Activated T-cell treated with anti-CD3 and anti-CD28 coated beads for 1 hour (primary cell): ENCODE measurements around the gene RGS10.

Experiments used
- DNase-seq: peaks from one replicate; pipeline ENCODE4 v3.0.0-alpha.2; 2020; ENCODE audit warnings: low read depth

The RGS10 gene

DNA sequence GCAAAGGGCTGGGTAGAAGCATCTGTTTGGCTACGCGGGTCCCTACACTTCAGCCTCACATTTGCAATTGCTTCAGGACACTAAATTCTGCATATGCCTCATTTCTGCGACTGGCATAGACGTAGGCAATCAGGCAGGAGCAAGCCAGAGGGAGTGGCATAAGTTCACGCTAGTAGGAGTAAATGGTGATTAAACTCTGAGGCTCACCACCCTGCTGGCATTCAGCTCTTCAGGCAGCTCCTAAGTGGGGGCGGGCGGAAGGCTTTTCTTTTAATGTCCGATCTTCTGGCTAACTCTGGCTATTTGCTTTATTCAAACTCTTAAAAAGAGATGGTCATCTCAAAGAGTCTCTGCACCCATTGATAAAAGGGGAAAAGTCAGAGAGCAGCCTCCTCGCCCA is 45.3 kb downstream of the RGS10 start:
- no peak for DNase-seq

DNA sequence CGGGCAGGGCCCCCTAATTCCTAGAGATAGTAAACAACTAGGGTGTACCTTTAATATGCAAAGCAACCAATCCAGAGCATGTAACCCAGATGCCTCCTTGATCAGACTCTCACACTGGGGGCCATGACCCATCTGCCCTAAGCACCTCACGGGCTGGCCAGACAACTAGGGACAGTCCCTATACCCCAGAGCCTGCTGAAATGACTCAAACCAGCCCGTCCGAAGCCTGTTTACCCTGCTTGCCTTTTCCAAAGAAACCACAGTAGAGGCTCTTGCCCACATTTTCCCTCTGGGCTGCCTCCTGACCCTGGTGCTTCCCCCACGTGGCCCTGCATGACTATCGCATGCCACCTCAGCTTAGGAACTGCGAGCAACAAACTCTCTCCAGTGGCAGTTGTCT is 46.2 kb downstream of the RGS10 start:
- DNase-seq, result no peak

DNA sequence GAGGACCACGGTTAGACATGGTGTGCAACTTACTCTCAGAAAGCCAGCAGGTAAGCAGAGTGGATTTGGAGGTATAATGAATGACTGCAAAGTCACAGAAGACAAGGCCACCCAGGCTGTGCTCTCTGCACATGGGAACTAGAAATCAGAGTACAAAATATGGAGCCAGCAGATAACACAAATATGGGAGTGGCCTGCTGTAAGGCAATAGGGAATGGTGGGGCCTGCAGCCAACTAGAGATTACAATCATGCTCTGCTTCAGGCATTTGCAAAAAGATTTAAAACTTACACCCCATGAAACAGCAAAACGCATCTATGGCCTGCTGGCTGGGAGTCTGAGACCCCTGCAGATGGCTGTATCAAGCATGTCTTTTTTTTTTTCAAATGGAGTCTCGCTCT is 47.0 kb downstream of the RGS10 start:
- DNase-seq, result no peak

- DNase-seq, result no peak
Measured at GRCh38 chr10:119495021-119495505, 47.5 kb downstream of the RGS10 start.

GRCh38 chr10:119494236-119495020 is 48.1 kb downstream of the RGS10 start:
- DNase-seq, result no peak

DNA sequence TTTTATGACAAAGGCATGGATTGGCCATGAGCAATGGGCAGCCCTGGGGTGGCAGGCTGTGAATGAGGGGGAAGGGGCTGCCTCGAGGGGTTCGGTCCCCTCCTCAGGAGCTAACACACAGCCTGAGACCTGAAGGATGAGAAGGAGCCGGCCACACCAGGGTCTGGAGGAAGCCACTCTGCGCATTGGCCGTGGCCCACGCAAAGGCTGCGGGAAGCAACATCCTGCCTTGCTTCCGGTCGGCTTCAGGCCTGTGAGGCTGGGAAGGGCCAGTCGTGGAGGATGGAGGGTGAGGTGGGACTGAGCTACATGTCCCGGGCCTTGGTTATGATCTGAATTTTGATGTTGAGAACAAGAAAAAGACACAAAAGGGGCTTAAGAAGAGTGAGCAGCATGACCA is 49.4 kb downstream of the RGS10 start:
- DNase-seq, result no peak

GRCh38 chr10:119491966-119492757 is 50.4 kb downstream of the RGS10 start:
- no peak for DNase-seq

DNA sequence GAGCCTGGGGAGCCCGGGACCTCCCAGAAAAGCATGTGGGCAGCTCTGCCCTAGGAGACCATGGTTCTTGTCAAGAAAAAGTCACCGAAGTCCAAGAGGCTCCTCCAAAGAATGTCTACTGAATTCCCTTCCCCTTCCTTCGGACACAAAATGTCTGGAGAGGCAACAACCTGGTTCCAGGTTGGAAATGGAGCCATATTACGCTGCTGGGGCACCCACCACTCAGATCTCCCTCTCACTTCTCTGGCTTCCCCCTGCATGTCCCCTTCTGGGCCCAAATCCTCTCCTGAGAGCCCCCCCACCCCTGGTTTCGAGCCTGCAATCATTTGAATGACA is 52.6 kb downstream of the RGS10 start:
- no peak for DNase-seq

- DNase-seq, result no peak
Measured at GRCh38 chr10:119488675-119489074, 53.8 kb downstream of the RGS10 start.

DNA sequence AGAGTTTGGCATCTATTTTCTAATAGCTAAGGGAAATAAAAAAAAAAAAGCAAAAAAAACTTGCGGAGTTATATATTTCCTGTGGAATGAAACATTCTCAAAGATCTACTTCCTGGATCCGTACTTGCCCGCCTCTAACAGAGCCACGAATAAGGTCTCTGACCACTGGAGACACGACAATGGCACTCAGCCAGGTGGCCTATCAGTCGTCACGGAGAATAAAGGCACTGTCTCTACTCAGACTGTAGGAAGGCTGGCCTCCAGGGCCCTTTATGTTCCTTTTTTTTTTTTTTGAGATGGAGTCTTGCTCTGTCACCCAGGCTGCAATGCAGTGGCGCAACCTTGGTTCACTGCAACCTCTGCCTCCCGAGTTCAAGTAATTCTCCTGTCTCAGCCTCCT is 58.7 kb downstream of the RGS10 start:
- no peak for DNase-seq

DNA sequence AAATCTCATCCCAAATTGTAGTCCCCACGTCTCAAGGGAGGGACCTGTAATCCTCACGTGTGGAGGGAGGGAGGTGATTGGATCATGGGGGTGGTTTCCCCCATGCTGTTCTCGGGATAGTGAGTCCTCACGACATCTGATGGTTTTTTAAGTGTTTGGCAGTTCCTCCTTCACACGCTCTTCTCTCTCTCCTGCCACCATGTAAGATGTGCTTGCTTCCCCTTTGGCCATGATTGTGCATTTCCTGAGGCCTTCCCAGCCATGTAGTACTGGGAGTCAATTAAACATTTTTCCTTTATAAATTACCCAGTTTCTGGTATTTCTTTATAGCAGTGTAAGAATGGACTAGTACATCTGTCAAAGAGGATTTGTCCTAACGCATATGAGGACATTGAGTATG is 59.5 kb downstream of the RGS10 start:
- no peak for DNase-seq

GRCh38 chr10:119481781-119482426 is 60.6 kb downstream of the RGS10 start:
- no peak for DNase-seq

GRCh38 chr10:119480667-119481066 is 61.9 kb downstream of the RGS10 start:
- no peak for DNase-seq

DNA sequence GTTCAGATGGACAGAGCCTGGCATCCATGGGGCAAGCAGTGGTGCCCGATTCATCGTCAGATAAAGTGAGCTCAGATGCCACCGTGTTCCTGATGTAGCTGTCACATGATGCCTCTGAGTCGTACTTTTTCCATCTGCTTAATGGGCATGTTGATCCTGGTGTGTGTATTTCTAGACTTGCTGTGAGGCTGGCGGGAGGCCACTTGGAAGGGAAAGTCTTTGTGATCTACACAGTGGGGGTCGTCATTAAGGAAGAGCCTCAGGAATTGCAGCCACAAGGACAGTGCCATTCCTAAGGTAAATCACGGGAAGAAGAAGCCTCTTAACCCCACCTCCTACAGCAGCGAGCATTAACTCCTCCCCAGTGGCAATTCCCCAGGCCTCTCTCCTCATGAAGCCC is 63.0 kb downstream of the RGS10 start:
- no peak for DNase-seq

- no peak for DNase-seq
Measured at GRCh38 chr10:119478811-119479341, 63.6 kb downstream of the RGS10 start.

- no peak for DNase-seq
Measured at GRCh38 chr10:119478111-119478802, 64.3 kb downstream of the RGS10 start.

- DNase-seq, result no peak
Measured at GRCh38 chr10:119477444-119477843, 65.1 kb downstream of the RGS10 start.

GRCh38 chr10:119474606-119475005 is 67.9 kb downstream of the RGS10 start:
- DNase-seq, result no peak

DNA sequence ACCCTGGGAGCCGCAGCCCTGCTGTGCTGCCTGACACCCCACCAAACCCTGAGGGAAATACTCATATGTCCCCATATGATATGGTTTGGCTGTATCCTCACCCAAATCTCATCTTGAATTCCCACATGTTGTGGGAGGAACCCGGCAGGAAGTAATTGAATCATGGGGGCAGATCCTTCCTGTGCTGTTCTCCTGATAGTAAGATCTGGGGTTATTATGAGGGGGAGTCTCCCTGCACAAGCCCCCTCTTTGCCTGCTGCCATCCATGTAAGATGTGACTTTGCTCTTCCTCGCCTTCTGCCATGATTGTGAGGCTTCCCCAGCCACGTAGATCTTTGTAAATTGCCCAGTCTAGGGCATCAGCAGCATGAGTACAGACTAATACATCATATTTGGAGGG is 68.7 kb downstream of the RGS10 start:
- no peak for DNase-seq

- no peak for DNase-seq
Measured at GRCh38 chr10:119470920-119471702, 71.4 kb downstream of the RGS10 start.

DNA sequence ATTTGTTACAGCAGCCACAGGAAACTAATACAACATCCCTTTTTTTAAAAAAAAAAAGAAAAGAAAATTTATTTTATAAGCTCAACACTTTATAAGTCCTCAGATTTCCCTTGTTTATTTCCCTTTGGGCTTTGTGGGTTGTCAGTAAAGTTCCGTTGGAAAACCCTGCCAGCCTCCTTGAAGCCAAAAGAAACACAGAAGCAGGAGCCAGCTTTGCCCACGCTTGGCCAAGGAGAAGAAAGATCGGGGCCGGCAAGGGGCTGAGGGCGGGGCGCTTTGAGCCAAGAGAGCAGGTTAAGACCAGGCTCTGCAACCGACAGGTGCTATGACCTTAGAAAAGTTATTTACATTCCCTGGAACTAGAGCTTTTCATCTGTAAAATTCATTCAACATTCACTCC is 72.7 kb downstream of the RGS10 start:
- no peak for DNase-seq
